Subcutaneous preadipocyte (primary cell): ENCODE data around the gene BUB1B. TPM values are rescaled to one million over a fixed set of nuclear protein-coding genes. Genes with fewer than 3 reads are reported as not detected.

Experiments used
- total RNA-seq: library from RNA; depleted of rRNA; stranded (reverse); fragments of >200 nt; gene quantifications from 2 replicates; pipeline ENCODE4 v1.2.3, GENCODE V29; 2012

Gene BUB1B, protein sequence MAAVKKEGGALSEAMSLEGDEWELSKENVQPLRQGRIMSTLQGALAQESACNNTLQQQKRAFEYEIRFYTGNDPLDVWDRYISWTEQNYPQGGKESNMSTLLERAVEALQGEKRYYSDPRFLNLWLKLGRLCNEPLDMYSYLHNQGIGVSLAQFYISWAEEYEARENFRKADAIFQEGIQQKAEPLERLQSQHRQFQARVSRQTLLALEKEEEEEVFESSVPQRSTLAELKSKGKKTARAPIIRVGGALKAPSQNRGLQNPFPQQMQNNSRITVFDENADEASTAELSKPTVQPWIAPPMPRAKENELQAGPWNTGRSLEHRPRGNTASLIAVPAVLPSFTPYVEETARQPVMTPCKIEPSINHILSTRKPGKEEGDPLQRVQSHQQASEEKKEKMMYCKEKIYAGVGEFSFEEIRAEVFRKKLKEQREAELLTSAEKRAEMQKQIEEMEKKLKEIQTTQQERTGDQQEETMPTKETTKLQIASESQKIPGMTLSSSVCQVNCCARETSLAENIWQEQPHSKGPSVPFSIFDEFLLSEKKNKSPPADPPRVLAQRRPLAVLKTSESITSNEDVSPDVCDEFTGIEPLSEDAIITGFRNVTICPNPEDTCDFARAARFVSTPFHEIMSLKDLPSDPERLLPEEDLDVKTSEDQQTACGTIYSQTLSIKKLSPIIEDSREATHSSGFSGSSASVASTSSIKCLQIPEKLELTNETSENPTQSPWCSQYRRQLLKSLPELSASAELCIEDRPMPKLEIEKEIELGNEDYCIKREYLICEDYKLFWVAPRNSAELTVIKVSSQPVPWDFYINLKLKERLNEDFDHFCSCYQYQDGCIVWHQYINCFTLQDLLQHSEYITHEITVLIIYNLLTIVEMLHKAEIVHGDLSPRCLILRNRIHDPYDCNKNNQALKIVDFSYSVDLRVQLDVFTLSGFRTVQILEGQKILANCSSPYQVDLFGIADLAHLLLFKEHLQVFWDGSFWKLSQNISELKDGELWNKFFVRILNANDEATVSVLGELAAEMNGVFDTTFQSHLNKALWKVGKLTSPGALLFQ
- 18.4 and 40.1 TPM in 2 replicates for total RNA-seq

GRCh38 chr15:40160689-40161688, at the start of gene BUB1B:
Gene BUB1B, plus strand, starts transcription at chr15:40161069. Its CDS starts 152 bp downstream, at chr15:40161221.

GRCh38 chr15:40238532-40239403, 77.9 kb downstream of the BUB1B start, which contains the start of gene PAK6:
Gene PAK6, plus strand, starts transcription at chr15:40239063. Its CDS starts 25,723 bp downstream, at chr15:40264786.

Other genes starting within 250 kb of the BUB1B start
- 50.7 and 59.6 TPM in 2 replicates for gene GPR176, start 240.8 kb upstream of the BUB1B start, total RNA-seq
- 68.0 and 70.8 TPM in 2 replicates for gene EIF2AK4, start 227.0 kb upstream of the BUB1B start, total RNA-seq
- 69.6 and 75.3 TPM in 2 replicates for gene SRP14, start 121.9 kb upstream of the BUB1B start, total RNA-seq
- under 0.01 and 0.20 TPM in 2 replicates for gene BMF, start 52.2 kb upstream of the BUB1B start, total RNA-seq
- not detected in 2 replicates for gene PAK6, start 78.0 kb downstream of the BUB1B start, total RNA-seq
- not detected in 2 replicates for gene ANKRD63, start 122.0 kb downstream of the BUB1B start, total RNA-seq
- 0.73 and 0.78 TPM in 2 replicates for gene PLCB2, start 146.9 kb downstream of the BUB1B start, total RNA-seq
- 2.6 and 7.2 TPM in 2 replicates for gene INAFM2, start 162.6 kb downstream of the BUB1B start, total RNA-seq
- gene CCDC9B, start 179.9 kb downstream of the BUB1B start, total RNA-seq, result 2.7 and 2.9 TPM in 2 replicates
- not detected in 2 replicates for gene PHGR1, start 190.0 kb downstream of the BUB1B start, total RNA-seq
- gene DISP2, start 197.2 kb downstream of the BUB1B start, total RNA-seq, result under 0.01 and 0.20 TPM in 2 replicates
- gene KNSTRN, start 221.7 kb downstream of the BUB1B start, total RNA-seq, result 46.3 and 82.5 TPM in 2 replicates
- gene IVD, start 244.7 kb downstream of the BUB1B start, total RNA-seq, result 37.5 and 38.9 TPM in 2 replicates